Suprapubic skin (tissue), 4 donors: Measurements from ENCODE around the gene KDELR3.

ENCODE experiments used
- CTCF ChIP-seq, 2 donors: fragments of 200-600 bp in 1 of 2; fragments of 450-650 bp in 1 of 2; sonication (generic) in 1 of 2; IDR thresholded peaks; one replicate each; pipeline ENCODE4 v1.5.1; 2016 to 2019; ENCODE audit warnings: antibody characterized with exemption in 2 of 2, mild to moderate bottlenecking in 1 of 2, moderate library complexity in 1 of 2
- EP300 ChIP-seq: sonication (generic); formaldehyde crosslinking; IDR thresholded peaks from one replicate; pipeline ENCODE4 v1.6.1; 2017; ENCODE audit warnings: antibody characterized with exemption
- POLR2A ChIP-seq, 2 donors: fragments of 450-650 bp; IDR thresholded peaks; one replicate each; pipeline ENCODE4 v1.6.1; 2017; ENCODE audit warnings: antibody characterized with exemption in 2 of 2, mild to moderate bottlenecking in 2 of 2, moderate library complexity in 2 of 2
- POLR2AphosphoS5 ChIP-seq, 3 donors: sonication (generic); formaldehyde crosslinking; IDR thresholded peaks; one replicate each; pipeline ENCODE4 v1.6.1; 2017; ENCODE audit warnings: antibody characterized with exemption in 3 of 3

- TF ChIP-seq POLR2AphosphoS5 (IDR thresholded peaks at IDR 0.05) (no peak), POLR2A (IDR thresholded peaks at IDR 0.05) (no peak), CTCF (IDR thresholded peaks at IDR 0.05) (no peak), EP300 (no peak)
These were observed 3.3 kb downstream of the KDELR3 start for GRCh38 chr22:38471237-38471636.
